HG03565 (cell line): ENCODE measurements around the gene SLC16A12.
"Not testable (repeated sequence)": the region's sequence is repeated elsewhere in the genome, so short reads cannot be mapped to it uniquely, and the experiment has no call there.

ENCODE experiments used
- ATAC-seq: cut with Tn5 transposase; IDR thresholded peaks from one replicate; pipeline ENCODE4 v1.9.1; 2021; ENCODE audit warnings: mild to moderate bottlenecking, moderate library complexity; ENCODE audit not compliant: unreplicated experiment

The SLC16A12 gene

GRCh38 chr10:89549510-89549909 lies 14.1 kb upstream of the SLC16A12 start:
- no peak for ATAC-seq

GRCh38 chr10:89548673-89549072 lies 13.3 kb upstream of the SLC16A12 start:
- ATAC-seq = no peak

DNA sequence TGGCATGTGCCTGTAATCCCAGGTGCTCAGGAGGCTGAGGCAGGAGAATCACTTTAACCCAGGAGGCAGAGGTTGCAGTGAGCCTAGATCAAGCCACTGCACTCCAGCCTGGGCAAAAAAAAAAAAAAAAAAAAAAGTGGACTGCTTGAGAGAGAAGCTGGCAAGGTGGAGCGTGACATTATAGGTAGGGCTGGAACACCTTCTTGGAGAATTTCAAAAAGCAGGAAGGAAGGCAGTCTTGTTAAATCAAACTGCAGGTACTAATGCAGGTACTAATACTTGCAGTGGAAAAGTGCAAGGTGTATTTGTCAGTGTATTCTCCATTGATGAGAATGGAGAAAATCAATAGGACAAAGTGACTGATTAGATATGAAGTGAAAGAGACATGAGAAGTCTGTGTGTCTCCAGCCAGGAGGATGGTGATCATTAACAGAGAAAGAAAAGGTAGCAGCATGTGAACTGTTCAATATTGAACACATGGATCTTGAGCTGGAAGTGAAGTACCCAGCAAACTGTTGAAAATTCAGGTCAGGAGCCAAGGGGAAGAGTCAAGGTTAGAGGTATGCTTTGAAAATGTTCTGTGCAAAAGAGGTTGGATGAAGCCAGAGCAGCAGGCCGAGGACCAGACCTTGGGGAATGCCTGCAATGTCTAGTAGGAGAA lies 12.6 kb upstream of the SLC16A12 start:
- ATAC-seq = no peak

DNA sequence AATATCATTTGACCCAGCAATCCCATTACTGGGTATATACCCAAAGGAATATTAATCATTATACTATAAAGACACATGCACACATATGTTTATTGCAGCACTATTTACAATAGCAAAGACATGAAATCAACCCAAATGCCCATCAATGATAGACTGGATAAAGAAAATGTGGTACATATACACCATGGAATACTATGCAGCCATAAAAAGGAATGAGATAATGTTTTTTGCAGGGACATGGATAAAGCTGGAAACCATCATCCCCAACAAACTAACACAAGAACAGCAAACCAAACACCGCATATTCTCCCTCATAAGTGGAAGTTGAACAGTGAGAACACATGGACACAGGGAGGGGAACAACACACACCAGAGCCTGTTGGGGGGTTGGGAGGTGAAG lies 11.3 kb upstream of the SLC16A12 start:
- ATAC-seq = not testable (repeated sequence)

GRCh38 chr10:89543841-89544240 lies 8.4 kb upstream of the SLC16A12 start:
- ATAC-seq = no peak

GRCh38 chr10:89540420-89540949 lies 5.1 kb upstream of the SLC16A12 start:
- ATAC-seq = no peak

DNA sequence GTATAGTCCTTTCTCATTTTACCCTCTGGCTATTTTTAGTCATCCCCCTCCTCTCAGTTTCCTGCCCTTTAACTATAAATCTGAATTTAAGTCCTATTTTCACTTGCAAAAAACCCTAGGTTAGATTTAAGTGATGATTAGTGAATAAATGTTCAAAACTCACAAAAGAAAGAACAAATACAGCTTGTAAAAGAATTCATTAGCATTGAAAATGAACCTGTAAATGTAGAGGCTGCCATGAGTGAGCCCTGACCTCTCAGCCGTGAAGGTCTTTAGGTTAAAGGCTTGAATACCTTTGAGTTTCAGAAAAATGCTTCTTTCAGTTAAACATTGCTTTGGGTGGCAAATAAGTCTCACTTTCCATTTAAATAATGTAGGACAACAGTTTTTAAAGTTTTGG lies 2.0 kb upstream of the SLC16A12 start:
- no peak for ATAC-seq

- ATAC-seq = no peak
These were observed 590 bp upstream of the SLC16A12 start for GRCh38 chr10:89536013-89536354.

- ATAC-seq = no peak
These were observed 598 bp downstream of the SLC16A12 start for GRCh38 chr10:89534826-89535166.

GRCh38 chr10:89532476-89532875 lies 2.9 kb downstream of the SLC16A12 start:
- no peak for ATAC-seq

GRCh38 chr10:89531359-89531758 lies 4.0 kb downstream of the SLC16A12 start:
- no peak for ATAC-seq

- ATAC-seq = not testable (repeated sequence)
These were observed 5.7 kb downstream of the SLC16A12 start for GRCh38 chr10:89529711-89530110.

- ATAC-seq = no peak
These were observed 9.0 kb downstream of the SLC16A12 start for GRCh38 chr10:89526358-89526757.

DNA sequence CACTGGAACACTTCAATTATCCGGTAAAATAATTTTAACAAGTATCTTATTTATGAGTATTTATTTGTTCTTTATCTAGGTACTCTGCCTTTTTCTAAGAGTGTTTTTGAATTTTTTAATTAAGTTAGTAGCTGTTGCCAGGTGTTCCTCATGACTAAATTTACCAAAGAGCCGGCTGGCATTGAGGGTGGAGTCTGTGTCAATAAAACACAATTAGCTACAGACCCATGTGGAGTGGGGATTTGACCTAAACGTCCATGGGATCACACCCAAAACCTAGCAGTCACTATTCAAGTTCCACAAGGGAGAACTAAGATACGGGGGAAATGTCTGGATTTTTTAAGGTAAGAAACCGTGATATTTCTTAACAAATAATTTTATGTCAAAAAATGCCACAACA lies 9.8 kb downstream of the SLC16A12 start:
- ATAC-seq = no peak

GRCh38 chr10:89524279-89524678 lies 11.1 kb downstream of the SLC16A12 start:
- ATAC-seq = no peak

DNA sequence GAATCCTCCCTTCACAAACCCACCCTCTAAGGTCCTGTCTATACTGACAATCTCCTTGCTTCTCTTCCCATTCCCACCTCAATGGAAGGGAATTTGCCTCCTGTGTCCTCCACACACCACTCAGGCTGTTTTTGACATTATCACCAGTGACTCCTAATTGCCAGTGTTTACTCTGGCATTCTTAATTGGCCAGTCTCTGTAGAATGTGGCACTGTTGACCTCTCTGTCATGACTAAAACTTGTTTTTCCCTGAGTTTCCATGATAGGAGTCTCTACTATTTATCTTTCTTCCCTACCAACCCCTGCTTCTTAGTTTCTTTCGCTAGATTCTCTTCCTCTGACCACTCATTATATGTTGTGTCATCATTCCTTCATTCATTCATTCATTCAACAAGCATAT lies 12.1 kb downstream of the SLC16A12 start:
- no peak for ATAC-seq

DNA sequence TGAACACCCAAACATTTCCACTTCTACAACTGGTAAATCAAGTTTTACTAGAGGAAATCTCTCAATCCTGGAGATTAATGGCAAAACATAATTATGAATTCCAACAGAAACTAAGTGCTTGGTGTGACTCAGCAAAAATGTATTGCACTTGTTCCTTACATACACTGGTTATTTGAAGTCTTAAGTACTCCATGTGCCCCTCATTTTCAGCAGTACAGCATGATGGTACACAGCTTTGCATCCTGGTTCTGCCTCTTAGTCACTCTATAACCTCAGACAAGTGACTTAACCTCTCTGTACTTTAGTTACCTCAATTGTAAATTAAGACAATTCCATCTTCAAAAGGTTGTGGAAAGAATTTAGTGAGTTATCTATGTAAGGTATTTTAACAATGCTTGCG lies 12.9 kb downstream of the SLC16A12 start:
- no peak for ATAC-seq

GRCh38 chr10:89521368-89521767 lies 14.0 kb downstream of the SLC16A12 start:
- no peak for ATAC-seq

- no peak for ATAC-seq
These were observed 14.7 kb downstream of the SLC16A12 start for GRCh38 chr10:89520706-89521105.

DNA sequence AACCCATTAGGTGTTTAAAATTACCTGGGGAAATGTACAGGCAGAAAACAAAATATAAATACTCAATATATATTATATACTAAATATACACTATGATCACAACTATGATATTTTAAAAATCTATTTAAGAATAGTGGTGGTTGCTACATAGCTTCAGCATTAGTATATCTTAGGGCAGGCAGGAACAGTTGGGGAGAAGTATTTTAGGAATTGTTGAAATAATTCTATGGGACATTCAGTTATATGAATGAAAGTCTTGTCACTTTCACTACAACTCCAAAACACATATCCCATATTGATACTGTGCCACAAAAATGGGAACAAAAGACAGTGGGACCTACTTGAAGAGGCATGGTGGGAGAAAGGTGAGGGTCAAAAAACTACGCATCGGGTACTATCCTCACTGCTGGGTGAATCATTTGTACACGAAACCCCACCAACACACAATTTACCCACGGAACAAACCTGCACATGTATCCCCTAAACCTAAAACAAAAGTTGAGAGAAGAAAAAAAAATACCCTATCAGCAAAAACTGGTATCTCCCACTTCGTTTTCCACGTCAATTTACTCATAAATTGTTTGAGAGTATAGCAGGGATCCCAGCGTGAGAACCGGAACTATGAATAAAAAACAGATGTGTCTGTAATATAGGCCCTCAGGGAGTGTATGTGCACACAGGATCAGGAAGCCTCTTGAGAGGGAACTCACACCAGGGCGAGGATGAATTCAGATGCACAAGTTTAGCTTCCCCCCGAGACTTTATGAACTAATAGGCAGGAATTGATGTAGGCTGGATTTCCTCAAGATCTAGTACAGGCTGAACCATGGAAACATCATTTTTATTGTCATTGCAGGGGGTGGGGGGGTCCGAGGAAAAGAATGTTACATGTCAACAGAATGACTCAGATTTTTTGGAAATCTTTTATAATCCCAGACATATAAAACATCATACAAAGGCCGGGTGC lies 16.2 kb downstream of the SLC16A12 start:
- ATAC-seq = no peak

- ATAC-seq = no peak
These were observed 17.3 kb downstream of the SLC16A12 start for GRCh38 chr10:89518108-89518507.
